Cardiac septum (tissue), 1 donor: ENCODE results near the gene DTYMK. TPM values are rescaled to one million over a fixed set of nuclear protein-coding genes. Genes with fewer than 3 reads are reported as not detected.

Experiments used
- DNase-seq: peaks from one replicate; pipeline ENCODE4 v3.0.0-alpha.2; 2020; ENCODE audit warnings: low spot score
- intact Hi-C: fragments of 100-400 bp; cut with DNase I; formaldehyde crosslinking; loops from one replicate; pipeline ENCODE4 v1.14.0; 2022
- total RNA-seq: library from RNA; stranded (reverse); fragmentation: NEBNext Ultra II Directional; extraction: Animal tissue kit (Norgen Biotek cat#: 25700); gene quantifications from one replicate; pipeline ENCODE4 v1.2.1, GENCODE V29; 2021
- donor health status: DM: no; HTN: no; CAD: no.

DTYMK gene
- total RNA-seq, 1 donor from 2014 or later: 10.5 TPM

DNA sequence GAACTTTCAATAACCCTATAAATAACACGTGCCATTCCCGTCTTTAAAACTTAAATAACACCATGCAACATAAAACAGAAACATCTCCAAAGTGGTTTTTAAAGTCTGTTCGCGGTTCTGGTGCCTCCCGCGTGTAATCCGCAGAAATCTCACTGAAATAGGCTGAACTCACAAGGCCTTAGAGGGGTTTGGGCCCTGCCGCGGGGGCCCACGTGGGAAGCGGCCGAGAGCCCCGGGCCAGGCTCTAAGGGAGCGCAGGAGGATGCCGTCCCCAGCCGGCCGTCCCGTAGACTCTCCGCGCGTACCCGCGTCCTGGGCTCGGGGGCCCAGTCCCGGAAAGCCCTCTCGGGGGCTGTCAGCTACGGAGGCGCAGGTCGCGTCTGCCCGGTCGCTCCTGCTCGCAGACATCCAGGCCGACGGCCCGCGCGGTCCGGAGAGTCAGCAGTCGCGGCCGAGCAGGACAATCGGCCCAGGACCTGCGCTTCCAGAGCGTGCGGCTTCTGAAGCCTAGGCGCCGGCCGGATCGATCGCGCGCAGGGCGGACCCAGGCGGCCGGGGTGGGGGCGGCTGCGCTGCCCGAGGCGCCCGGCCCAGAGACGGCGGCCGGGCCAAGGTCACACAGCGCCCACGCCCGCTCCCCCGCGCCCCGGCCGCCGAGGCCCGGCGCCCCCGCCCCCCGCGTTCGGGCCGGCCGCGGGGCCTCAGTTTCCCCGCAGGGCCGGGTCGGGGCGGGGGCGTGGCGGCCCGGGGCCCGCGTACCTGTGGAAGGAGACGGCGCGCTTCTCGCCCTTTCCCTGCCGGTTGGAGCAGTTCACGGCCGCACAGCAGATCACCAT, 50.2 kb downstream of the DTYMK start:
- intact Hi-C loops: loop anchor here (2.0 to 5.0 kb wide), 3 partner anchors 50 to 279 kb away; partner anchors contain the start of genes DTYMK, FARP2 and STK25

GRCh38 chr2:241635756-241636155, 50.9 kb downstream of the DTYMK start:
- DNase-seq: no peak
- intact Hi-C loops: loop anchor here (2.0 to 5.0 kb wide), 3 partner anchors 51 to 278 kb away; partner anchors contain the start of genes DTYMK, FARP2 and STK25

More for the DNA sequence above, 50.2 kb downstream of the DTYMK start:
- no peak for DNase-seq

- intact Hi-C loops: no loop called here
- no peak for DNase-seq
Observed at GRCh38 chr2:241633561-241633960, 53.1 kb downstream of the DTYMK start.

- no peak for DNase-seq
- intact Hi-C loops: no loop called here
Observed at GRCh38 chr2:241632478-241633325, 53.9 kb downstream of the DTYMK start.

DNA sequence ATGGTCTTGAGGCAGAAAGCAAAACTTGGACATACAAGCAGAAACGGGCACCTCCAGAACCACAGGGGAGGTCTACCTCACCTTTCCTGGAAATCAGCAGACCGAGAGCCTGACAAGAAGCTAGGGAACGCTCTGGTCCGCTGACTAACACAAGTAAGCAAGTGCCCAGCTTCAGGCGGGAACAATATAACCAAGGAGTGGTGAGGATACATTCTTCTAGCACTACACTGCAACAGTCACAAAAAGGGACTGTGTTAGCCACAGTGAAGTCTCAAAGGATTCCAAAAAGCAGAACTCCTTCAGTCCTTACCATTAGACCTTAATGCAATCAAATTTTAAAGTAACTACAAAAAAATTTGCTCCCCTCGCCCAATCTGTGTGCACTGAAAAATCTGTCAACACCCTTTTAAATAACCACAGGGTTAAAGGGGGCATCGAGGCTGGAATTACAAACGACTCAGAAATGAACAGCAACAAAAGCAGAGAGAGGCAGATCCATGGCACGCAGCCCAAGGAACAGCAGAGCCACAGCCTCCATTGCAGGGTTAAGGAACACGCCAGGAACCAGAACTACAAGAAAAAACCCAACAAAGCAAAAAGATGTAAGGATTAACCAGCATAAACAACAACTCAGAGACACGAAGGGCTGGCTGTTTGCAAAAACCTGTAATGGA, 56.7 kb downstream of the DTYMK start:
- intact Hi-C loops: no loop called here
- no peak for DNase-seq

GRCh38 chr2:241627675-241628074, 58.9 kb downstream of the DTYMK start:
- intact Hi-C loops: no loop called here
- no peak for DNase-seq

Other genes with a start within 250 kb of the DTYMK start
- 95.9 TPM for gene STK25, start 178.2 kb downstream of the DTYMK start, total RNA-seq
- 4.5 TPM for gene BOK, start 128.1 kb downstream of the DTYMK start, total RNA-seq
- gene THAP4, start 49.7 kb downstream of the DTYMK start, total RNA-seq: 73.2 TPM
- 46.4 TPM for gene ATG4B, start 49.1 kb downstream of the DTYMK start, total RNA-seq
- gene ING5, start 15.2 kb upstream of the DTYMK start, total RNA-seq: 14.9 TPM
- gene D2HGDH, start 47.8 kb upstream of the DTYMK start, total RNA-seq: 15.7 TPM
- gene GAL3ST2, start 90.0 kb upstream of the DTYMK start, total RNA-seq: not detected
- not detected for gene NEU4, start 122.4 kb upstream of the DTYMK start, total RNA-seq
- 2.0 TPM for gene PDCD1, start 172.1 kb upstream of the DTYMK start, total RNA-seq
- 0.08 TPM for gene RTP5, start 182.9 kb upstream of the DTYMK start, total RNA-seq